Measurements from ENCODE around the gene ENO4. TPM values are rescaled to one million over a fixed set of nuclear protein-coding genes. Genes with fewer than 3 reads are reported as not detected.

ENO4 gene
- total RNA-seq, 1 experiment from 2014 or later: not detected

DNA sequence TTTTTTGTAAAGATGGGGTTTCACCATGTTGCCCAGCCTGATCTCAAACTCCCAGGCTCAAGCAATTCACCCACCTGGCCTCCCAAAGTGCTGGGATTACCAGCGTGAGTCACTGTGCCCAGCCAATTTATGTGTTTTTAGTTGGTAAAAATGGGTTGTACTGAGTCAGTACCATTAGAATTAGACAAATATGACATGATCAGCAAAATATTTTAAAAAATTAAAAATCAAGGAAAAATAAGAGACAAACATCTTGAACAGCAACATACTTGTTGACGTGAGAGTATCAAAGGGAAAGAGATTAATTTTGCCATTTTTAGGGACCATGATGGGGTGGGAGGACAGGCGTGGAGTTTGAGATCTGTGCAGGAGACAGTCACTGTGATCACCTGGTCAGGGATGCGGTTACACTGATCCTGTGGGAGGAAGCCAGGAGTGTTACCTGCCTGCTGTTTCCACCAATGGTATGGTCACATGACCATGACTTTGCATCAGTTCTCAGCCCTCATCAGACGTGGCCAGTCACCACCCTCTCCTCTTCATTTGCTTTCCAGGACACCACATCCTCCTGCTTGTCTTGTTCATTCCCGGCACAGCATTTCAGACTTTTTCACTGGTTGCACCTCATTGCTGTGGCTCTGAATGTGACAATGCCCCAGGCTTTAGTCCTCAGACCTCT is 29.2 kb upstream of the ENO4 start:
- H3K27me3 Mint-ChIP-seq (ENCODE audit: insufficient read depth, unreplicated experiment): peaks cover 16% of the 10 kb centered on the region
- TF ChIP-seq, protein P1, sequence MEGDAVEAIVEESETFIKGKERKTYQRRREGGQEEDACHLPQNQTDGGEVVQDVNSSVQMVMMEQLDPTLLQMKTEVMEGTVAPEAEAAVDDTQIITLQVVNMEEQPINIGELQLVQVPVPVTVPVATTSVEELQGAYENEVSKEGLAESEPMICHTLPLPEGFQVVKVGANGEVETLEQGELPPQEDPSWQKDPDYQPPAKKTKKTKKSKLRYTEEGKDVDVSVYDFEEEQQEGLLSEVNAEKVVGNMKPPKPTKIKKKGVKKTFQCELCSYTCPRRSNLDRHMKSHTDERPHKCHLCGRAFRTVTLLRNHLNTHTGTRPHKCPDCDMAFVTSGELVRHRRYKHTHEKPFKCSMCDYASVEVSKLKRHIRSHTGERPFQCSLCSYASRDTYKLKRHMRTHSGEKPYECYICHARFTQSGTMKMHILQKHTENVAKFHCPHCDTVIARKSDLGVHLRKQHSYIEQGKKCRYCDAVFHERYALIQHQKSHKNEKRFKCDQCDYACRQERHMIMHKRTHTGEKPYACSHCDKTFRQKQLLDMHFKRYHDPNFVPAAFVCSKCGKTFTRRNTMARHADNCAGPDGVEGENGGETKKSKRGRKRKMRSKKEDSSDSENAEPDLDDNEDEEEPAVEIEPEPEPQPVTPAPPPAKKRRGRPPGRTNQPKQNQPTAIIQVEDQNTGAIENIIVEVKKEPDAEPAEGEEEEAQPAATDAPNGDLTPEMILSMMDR (IDR thresholded peaks at IDR 0.05; ENCODE audit: insufficient read depth in 1 of 2, low read depth in 1 of 2, low read length in 1 of 2, severe bottlenecking in 1 of 2, unreplicated experiment in 1 of 2): no peak
- BruUV-seq (replicated peaks): no TSS peak
- peaks cover 17% of the 10 kb centered on the region for H3K9me3 Mint-ChIP-seq (ENCODE audit: unreplicated experiment)
- DNase-seq: no peak
- no peak overlapping the region for H3K4me3 Mint-ChIP-seq (ENCODE audit: unreplicated experiment)
- H3K4me1 Mint-ChIP-seq (ENCODE audit: low read depth, unreplicated experiment): peaks cover 8% of the 10 kb centered on the region
- CTCF ChIA-PET: no interaction called here
- H3K9me3 ChIP-seq: no peaks in the 10 kb centered on the region
- H3K27ac Mint-ChIP-seq (ENCODE audit: unreplicated experiment): no peak overlapping the region
- POLR2A ChIA-PET: no interaction called here
- H3K36me3 ChIP-seq (ENCODE audit: control insufficient read depth, insufficient read depth, low read length): no peaks in the 10 kb centered on the region
- H3K4me3 ChIP-seq (ENCODE audit: low read depth, low read length): no peak overlapping the region
- H3K27me3 ChIP-seq (replicated peaks; ENCODE audit: control insufficient read depth, insufficient read depth, low read length): no peaks in the 10 kb centered on the region
- intact Hi-C loops (cut with micrococcal nuclease; ENCODE audit: unreplicated experiment): no loop called here
- H3K4me1 ChIP-seq: no peaks in the 10 kb centered on the region
- H3K36me3 Mint-ChIP-seq (ENCODE audit: insufficient read depth, unreplicated experiment): no peaks in the 10 kb centered on the region

DNA sequence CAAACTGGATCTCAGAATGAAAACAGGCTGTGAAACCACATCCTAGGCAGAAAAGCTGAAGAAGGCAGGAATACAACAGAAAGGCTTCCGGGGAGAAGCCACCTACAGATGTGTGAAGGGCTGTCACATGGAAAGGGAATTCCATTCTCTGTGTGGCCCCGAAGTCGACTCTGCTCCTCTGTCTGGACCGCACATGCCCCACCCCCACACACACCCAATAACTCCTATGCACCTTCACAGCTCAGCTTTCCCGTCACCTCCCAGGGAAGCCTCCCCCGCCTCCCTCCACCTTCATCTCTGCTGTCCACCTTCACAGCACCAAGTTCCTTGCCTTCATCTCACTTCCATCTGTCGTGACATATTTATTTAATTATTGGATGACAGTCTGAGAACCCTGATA is 23.4 kb upstream of the ENO4 start:
- H3K4me3 ChIP-seq (ENCODE audit: low read depth, low read length): no peak overlapping the region
- no TSS peak for BruUV-seq (replicated peaks)
- TF ChIP-seq, protein P1 (IDR thresholded peaks at IDR 0.05; ENCODE audit: insufficient read depth in 1 of 2, low read depth in 1 of 2, low read length in 1 of 2, severe bottlenecking in 1 of 2, unreplicated experiment in 1 of 2): no peak
- Mint-ChIP-seq H3K36me3 (ENCODE audit: insufficient read depth, unreplicated experiment) (no peaks in the 10 kb centered on the region), H3K9me3 (ENCODE audit: unreplicated experiment) (peaks cover 9% of the 10 kb centered on the region), H3K4me3 (ENCODE audit: unreplicated experiment) (no peak overlapping the region), H3K4me1 (ENCODE audit: low read depth, unreplicated experiment) (no peaks in the 10 kb centered on the region), H3K27ac (ENCODE audit: unreplicated experiment) (no peak overlapping the region), H3K27me3 (ENCODE audit: insufficient read depth, unreplicated experiment) (peaks cover 11% of the 10 kb centered on the region)
- no peak for DNase-seq
- intact Hi-C loops (cut with micrococcal nuclease; ENCODE audit: unreplicated experiment): no loop called here
- H3K9me3 ChIP-seq: no peaks in the 10 kb centered on the region
- H3K27me3 ChIP-seq (replicated peaks; ENCODE audit: control insufficient read depth, insufficient read depth, low read length): no peaks in the 10 kb centered on the region
- ChIA-PET POLR2A (no interaction called here), CTCF (no interaction called here)
- no peaks in the 10 kb centered on the region for H3K4me1 ChIP-seq
- no peaks in the 10 kb centered on the region for H3K36me3 ChIP-seq (ENCODE audit: control insufficient read depth, insufficient read depth, low read length)

DNA sequence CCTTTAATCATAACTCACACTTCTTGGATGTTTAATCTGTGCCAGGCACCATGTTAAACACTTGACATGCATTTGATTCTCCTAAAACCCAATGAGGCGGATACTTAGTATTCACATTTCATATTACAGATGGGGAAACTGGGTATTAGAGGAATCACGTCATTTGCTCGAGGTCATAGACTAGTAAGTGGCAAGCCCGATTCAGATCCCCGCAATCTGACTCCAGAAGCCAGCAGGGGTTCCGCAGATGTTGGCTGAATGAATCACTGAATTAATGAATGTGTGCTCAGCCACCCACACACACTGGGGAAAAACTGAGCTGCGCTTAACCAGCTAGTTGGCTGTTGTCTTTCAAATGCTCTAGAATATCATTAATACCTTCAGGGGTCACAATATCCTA is 22.5 kb upstream of the ENO4 start:
- H3K4me3 Mint-ChIP-seq (ENCODE audit: unreplicated experiment): no peak overlapping the region
- DNase-seq: no peak
- H3K27ac Mint-ChIP-seq (ENCODE audit: unreplicated experiment): no peak overlapping the region
- H3K36me3 Mint-ChIP-seq (ENCODE audit: insufficient read depth, unreplicated experiment): no peaks in the 10 kb centered on the region
- ChIA-PET CTCF (interaction anchor here (0.8 to 1.5 kb wide), 3 partner anchors 10 to 348 kb away, joined by 3 to 6 read pairs (median 6); no protein-coding TSS in a partner anchor), POLR2A (no interaction called here)
- H3K9me3 ChIP-seq: no peaks in the 10 kb centered on the region
- no peaks in the 10 kb centered on the region for H3K27me3 ChIP-seq (replicated peaks; ENCODE audit: control insufficient read depth, insufficient read depth, low read length)
- H3K9me3 Mint-ChIP-seq (ENCODE audit: unreplicated experiment): peaks cover under 1% of the 10 kb centered on the region
- no peaks in the 10 kb centered on the region for H3K36me3 ChIP-seq (ENCODE audit: control insufficient read depth, insufficient read depth, low read length)
- H3K4me1 Mint-ChIP-seq (ENCODE audit: low read depth, unreplicated experiment): no peaks in the 10 kb centered on the region
- BruUV-seq (replicated peaks): no TSS peak
- H3K27me3 Mint-ChIP-seq (ENCODE audit: insufficient read depth, unreplicated experiment): peaks cover 8% of the 10 kb centered on the region
- intact Hi-C loops (cut with micrococcal nuclease; ENCODE audit: unreplicated experiment): no loop called here
- no peaks in the 10 kb centered on the region for H3K4me1 ChIP-seq
- TF ChIP-seq, protein P1 (IDR thresholded peaks at IDR 0.05; ENCODE audit: insufficient read depth in 1 of 2, low read depth in 1 of 2, low read length in 1 of 2, severe bottlenecking in 1 of 2, unreplicated experiment in 1 of 2): no peak
- H3K4me3 ChIP-seq (ENCODE audit: low read depth, low read length): no peak overlapping the region
